IMR-90 (cell line): ENCODE measurements around the gene COL25A1. TPM values are rescaled to one million over a fixed set of nuclear protein-coding genes. Genes with fewer than 3 reads are reported as not detected.

ENCODE experiments used
- ATAC-seq: fragments of 200-7000 bp; cut with Tn5 transposase; 2 replicates; pipeline ENCODE4 v1.9.1; 2020; ENCODE audit warnings: low read depth, mild to moderate bottlenecking, moderate library complexity
- BruUV-seq: library from RNA; stranded (reverse); fragments of 400-500 nt; replicated peaks from 2 replicates; lab custom pipeline; 2021; lab: Mats Ljungman, UMichigan
- CTCF ChIA-PET: fragments of 300-600 bp; formaldehyde crosslinking; extraction: SDS; loops from one replicate; lab custom pipeline; 2021; ENCODE audit warnings: antibody characterized with exemption; lab: Yijun Ruan, JAX
- POLR2A ChIA-PET: fragments of 300-600 bp; sonication (Branson Sonifier 250); formaldehyde crosslinking; loops from one replicate; lab custom pipeline; 2022; ENCODE audit warnings: antibody characterized with exemption; ENCODE audit not compliant: unreplicated experiment; lab: Charles Lee
- DNase-seq: peaks from one replicate; pipeline ENCODE4 v3.0.0; 2013
- H2AFZ ChIP-seq: replicated peaks from 2 replicates; pipeline ENCODE3; 2013; ENCODE audit warnings: low read length, mild to moderate bottlenecking; ENCODE audit not compliant: poor library complexity
- H2AK5ac ChIP-seq: 2 replicates; pipeline ENCODE4 v1.6.1; 2013; ENCODE audit warnings: low read depth, low read length, inconsistent platforms
- H2AK9ac ChIP-seq: replicated peaks from 2 replicates; pipeline ENCODE3; 2013; ENCODE audit warnings: mild to moderate bottlenecking, low read depth, low read length, moderate library complexity; ENCODE audit not compliant: poor library complexity
- H2BK120ac ChIP-seq: 2 replicates; pipeline ENCODE4 v1.6.1; 2013; ENCODE audit warnings: low read depth, low read length, inconsistent platforms
- H2BK15ac ChIP-seq: 3 replicates; pipeline ENCODE4 v1.6.1; 2013; ENCODE audit warnings: low read depth, low read length, inconsistent platforms
- H2BK20ac ChIP-seq: 2 replicates; pipeline ENCODE4 v1.6.1; 2013; ENCODE audit warnings: low read depth, mild to moderate bottlenecking, inconsistent platforms, low read length, moderate library complexity
- H2BK5ac ChIP-seq: 2 replicates; pipeline ENCODE4 v1.6.1; 2013; ENCODE audit warnings: mild to moderate bottlenecking, low read depth, low read length, inconsistent platforms; ENCODE audit not compliant: poor library complexity, severe bottlenecking
- H3K14ac ChIP-seq: replicated peaks from 2 replicates; pipeline ENCODE4 v1.6.1; 2013; ENCODE audit warnings: low read depth, low read length, inconsistent platforms
- H3K18ac ChIP-seq: 2 replicates; pipeline ENCODE4 v1.6.1; 2013; ENCODE audit warnings: low read depth, low read length, control low read depth
- H3K23ac ChIP-seq: 2 replicates; pipeline ENCODE4 v1.6.1; 2013; ENCODE audit warnings: low read depth, low read length, inconsistent platforms
- H3K27ac ChIP-seq: 2 replicates; pipeline ENCODE4 v1.5.1; 2013; ENCODE audit warnings: mild to moderate bottlenecking, control low read depth, low read length; ENCODE audit not compliant: insufficient read depth
- H3K27me3 ChIP-seq: 2 replicates; pipeline ENCODE4 v1.6.1; 2013; ENCODE audit warnings: low read length; ENCODE audit not compliant: control insufficient read depth, insufficient read depth
- H3K36me3 ChIP-seq: 2 replicates; pipeline ENCODE4 v1.6.1; 2013; ENCODE audit warnings: low read length, mixed read lengths; ENCODE audit not compliant: control insufficient read depth, insufficient read depth
- H3K4ac ChIP-seq: 2 replicates; pipeline ENCODE4 v1.6.1; 2013; ENCODE audit warnings: low read depth, low read length, inconsistent platforms
- H3K4me1 ChIP-seq: 2 replicates; pipeline ENCODE4 v1.6.1; 2013; ENCODE audit warnings: low read length, mixed read lengths; ENCODE audit not compliant: control insufficient read depth, insufficient read depth
- H3K4me2 ChIP-seq: 2 replicates; pipeline ENCODE4 v1.6.1; 2013; ENCODE audit warnings: low read depth, mild to moderate bottlenecking, control low read depth, low read length, moderate library complexity
- H3K4me3 ChIP-seq: 2 replicates; pipeline ENCODE4 v1.5.1; 2013; ENCODE audit warnings: low read depth, mild to moderate bottlenecking, control low read depth, low read length, moderate library complexity; ENCODE audit not compliant: insufficient read depth
- H3K56ac ChIP-seq: 2 replicates; pipeline ENCODE4 v1.6.1; 2013; ENCODE audit warnings: low read length, inconsistent platforms; ENCODE audit not compliant: insufficient read depth; ENCODE audit errors: extremely low read depth
- H3K79me1 ChIP-seq, 2 experiments: 2 replicates each; pipeline ENCODE4 v1.6.1; 2013; ENCODE audit warnings: low read length in 2 of 2, inconsistent platforms in 1 of 2, low read depth in 1 of 2
- H3K9ac ChIP-seq: 2 replicates; pipeline ENCODE4 v1.6.1; 2013; ENCODE audit warnings: low read depth, low read length, control low read depth
- H3K9me1 ChIP-seq: 2 replicates; pipeline ENCODE4 v1.6.1; 2013; ENCODE audit warnings: low read length, inconsistent platforms; ENCODE audit not compliant: insufficient read depth
- H3K9me3 ChIP-seq: 2 replicates; pipeline ENCODE4 v1.6.1; 2013; ENCODE audit warnings: low read length; ENCODE audit not compliant: control insufficient read depth, insufficient read depth
- H4K20me1 ChIP-seq: 2 replicates; pipeline ENCODE4 v1.6.1; 2013; ENCODE audit warnings: low read length, inconsistent platforms; ENCODE audit not compliant: insufficient read depth
- H4K5ac ChIP-seq: 2 replicates; pipeline ENCODE4 v1.6.1; 2013; ENCODE audit warnings: mild to moderate bottlenecking, low read depth, low read length, control low read depth
- H4K8ac ChIP-seq, 2 experiments: 2 replicates each; pipeline ENCODE4 v1.6.1; 2013; ENCODE audit warnings: low read depth in 2 of 2, low read length in 2 of 2, control low read depth in 1 of 2, inconsistent platforms in 1 of 2
- H4K91ac ChIP-seq: 2 replicates; pipeline ENCODE4 v1.6.1; 2013; ENCODE audit warnings: low read depth, low read length, inconsistent platforms; ENCODE audit not compliant: insufficient read depth
- BHLHE40 ChIP-seq: fragments of 150-350 bp; IDR thresholded peaks from 2 replicates; pipeline ENCODE4 v1.6.1; 2016; ENCODE audit warnings: mild to moderate bottlenecking, low read depth, low read length
- CEBPB ChIP-seq: IDR thresholded peaks from 2 replicates; pipeline ENCODE4 v1.6.1; 2012; ENCODE audit warnings: low read depth, low read length, improper control_type of control experiment
- CHD1 ChIP-seq: IDR thresholded peaks from 2 replicates; pipeline ENCODE4 v1.6.1; 2012; ENCODE audit warnings: low read depth, low read length, improper control_type of control experiment
- FOS ChIP-seq: fragments of 150-350 bp; IDR thresholded peaks from 2 replicates; pipeline ENCODE4 v1.6.1; 2016; ENCODE audit warnings: low read depth, low read length
- MAFK ChIP-seq: IDR thresholded peaks from 2 replicates; pipeline ENCODE4 v1.6.1; 2012; ENCODE audit warnings: low read depth, low read length, improper control_type of control experiment
- MAZ ChIP-seq: IDR thresholded peaks from 2 replicates; pipeline ENCODE4 v1.6.1; 2012; ENCODE audit warnings: low read depth, mild to moderate bottlenecking, low read length, improper control_type of control experiment, moderate library complexity, borderline replicate concordance
- MXI1 ChIP-seq: IDR thresholded peaks from 2 replicates; pipeline ENCODE4 v1.6.1; 2012; ENCODE audit warnings: low read depth, mild to moderate bottlenecking, low read length, moderate library complexity, borderline replicate concordance
- NFE2L2 ChIP-seq: fragments of 150-350 bp; IDR thresholded peaks from 2 replicates; pipeline ENCODE4 v1.6.1; 2016; ENCODE audit warnings: low read depth, mild to moderate bottlenecking, low read length
- POLR2A ChIP-seq: IDR thresholded peaks from 2 replicates; pipeline ENCODE4 v1.6.1; 2012; ENCODE audit warnings: mild to moderate bottlenecking, low read depth, low read length
- RAD21 ChIP-seq: IDR thresholded peaks from 2 replicates; pipeline ENCODE4 v1.6.1; 2012; ENCODE audit warnings: low read length, improper control_type of control experiment
- RCOR1 ChIP-seq: IDR thresholded peaks from 2 replicates; pipeline ENCODE4 v1.6.1; 2012; ENCODE audit warnings: mild to moderate bottlenecking, low read length, improper control_type of control experiment; ENCODE audit not compliant: insufficient replicate concordance
- RFX5 ChIP-seq: IDR thresholded peaks from 2 replicates; pipeline ENCODE4 v1.8.0; 2012; ENCODE audit warnings: low read depth, mild to moderate bottlenecking, low read length, moderate library complexity
- SMC3 ChIP-seq: fragments of 150-350 bp; IDR thresholded peaks from 2 replicates; pipeline ENCODE4 v1.6.1; 2016; ENCODE audit warnings: low read depth, mild to moderate bottlenecking, antibody characterized with exemption, low read length, moderate library complexity
- WGBS, 2 experiments: methylation state at CpG; one replicate each; pipeline versions ENCODE4 v1.1.5 to v1.1.7; 2013; ENCODE audit warnings: missing lambda C conversion rate in 2 of 2; ENCODE audit not compliant: insufficient read length in 1 of 2; ENCODE audit errors: extremely low coverage in 2 of 2; 5-methylcytosine and 5-hydroxymethylcytosine counted together
- dilution Hi-C: fragments of 300-500 bp; cut with HindIII; formaldehyde crosslinking; loops from one replicate; pipeline ENCODE4 v1.14.3; 2018; ENCODE audit warnings: low sequenced_read_pairs; ENCODE audit not compliant: unreplicated experiment
- in situ Hi-C: fragments of 300-500 bp; cut with MboI; formaldehyde crosslinking; loops from 3 replicates; pipeline ENCODE4 v1.14.3; 2019; ENCODE audit warnings: low sequenced_read_pairs, inconsistent platforms, mixed read lengths
- intact Hi-C: fragments of 100-400 bp; cut with micrococcal nuclease; formaldehyde crosslinking; loops from 2 replicates; pipeline ENCODE4 v1.10.0; 2022
- polyA plus RNA-seq, 3 experiments: library from polyadenylated mRNA; depleted of rRNA; stranded (reverse); fragments of >200 nt; gene quantifications; 2 replicates each; pipeline ENCODE4 v1.2.3, GENCODE V29; 2012; ENCODE audit warnings: low replicate concordance in 1 of 3
- total RNA-seq: library from RNA; depleted of rRNA; stranded (reverse); fragments of >200 nt; gene quantifications from 2 replicates; pipeline ENCODE4 v1.2.3, GENCODE V29; 2012
- TF ChIP-seq, protein P1 (sequence below): fragments of 150-350 bp; IDR thresholded peaks from 2 replicates; pipeline ENCODE4 v1.6.1; 2017; ENCODE audit warnings: mild to moderate bottlenecking, antibody characterized with exemption, low read length, low read depth
- TF ChIP-seq, protein P2 (sequence below): conservative IDR thresholded peaks from 2 replicates; pipeline ENCODE4 v1.5.1; 2012; ENCODE audit warnings: mild to moderate bottlenecking, low read depth, low read length, improper control_type of control experiment
- TF ChIP-seq, protein P3 (sequence below): fragments of 150-350 bp; IDR thresholded peaks from 2 replicates; pipeline ENCODE4 v1.6.1; 2016; ENCODE audit warnings: low read depth, mild to moderate bottlenecking, low read length, moderate library complexity, borderline replicate concordance

The COL25A1 gene
- total and polyA plus RNA-seq, 2 of the 4 experiments (the other 2 are of a cell fraction), result under 0.01 to 0.05 TPM

DNA sequence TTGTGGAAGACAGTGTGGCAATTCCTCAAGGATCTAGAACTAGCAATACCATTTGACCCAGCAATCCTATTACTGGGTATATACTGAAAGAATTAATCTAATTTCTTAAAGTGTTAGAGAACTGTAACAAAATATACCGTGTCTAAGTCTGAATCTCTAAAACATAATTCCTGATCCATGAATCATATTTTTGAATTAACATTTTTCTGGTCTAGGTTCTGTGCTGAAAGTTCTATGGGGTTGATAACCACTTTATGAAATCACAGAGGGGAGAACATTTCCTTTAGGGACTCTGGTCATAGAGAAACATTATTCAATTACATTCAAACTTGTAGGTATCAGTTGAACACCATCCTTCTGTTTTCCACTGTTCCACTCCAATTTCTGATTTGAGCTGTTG is 447.7 kb downstream of the COL25A1 start:
- in situ Hi-C loops, result no loop called here
- CTCF ChIA-PET, result interaction anchor here (0.6 kb wide), 2 partner anchors 51 to 1142 kb away, joined by 3 read pairs; no protein-coding TSS in a partner anchor

More for the DNA sequence above, 447.7 kb downstream of the COL25A1 start:
- H3K4ac ChIP-seq, result no peak overlapping the region
- ATAC-seq (0 out of 2 replicates have a peak, but pooled peaks have one; percentile 27), DNase-seq (no peak)
- BruUV-seq, result no TSS peak
- no peaks in the 10 kb centered on the region for H3K9me3 ChIP-seq
- no peak overlapping the region for H2AK9ac ChIP-seq
- no peak overlapping the region for H3K23ac ChIP-seq
- dilution Hi-C loops, result no loop called here
- H3K56ac ChIP-seq, result no peak overlapping the region
- H2BK20ac ChIP-seq, result no peak overlapping the region
- no peak overlapping the region for H4K8ac ChIP-seq
- H3K36me3 ChIP-seq, result no peaks in the 10 kb centered on the region
- peaks cover 6% of the 10 kb centered on the region for H3K4me1 ChIP-seq
- no peak overlapping the region for H3K4me3 ChIP-seq
- no peak overlapping the region for H3K18ac ChIP-seq
- H3K14ac ChIP-seq, result no peak overlapping the region
- H3K27ac ChIP-seq, result no peak overlapping the region
- no peak overlapping the region for H2BK5ac ChIP-seq
- no peak for TF ChIP-seq RAD21
- TF ChIP-seq POLR2A, result no peak
- TF ChIP-seq MAFK, result no peak
- no peak for TF ChIP-seq NFE2L2
- TF ChIP-seq, protein P1, sequence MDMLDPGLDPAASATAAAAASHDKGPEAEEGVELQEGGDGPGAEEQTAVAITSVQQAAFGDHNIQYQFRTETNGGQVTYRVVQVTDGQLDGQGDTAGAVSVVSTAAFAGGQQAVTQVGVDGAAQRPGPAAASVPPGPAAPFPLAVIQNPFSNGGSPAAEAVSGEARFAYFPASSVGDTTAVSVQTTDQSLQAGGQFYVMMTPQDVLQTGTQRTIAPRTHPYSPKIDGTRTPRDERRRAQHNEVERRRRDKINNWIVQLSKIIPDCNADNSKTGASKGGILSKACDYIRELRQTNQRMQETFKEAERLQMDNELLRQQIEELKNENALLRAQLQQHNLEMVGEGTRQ, result no peak
- TF ChIP-seq CHD1, result no peak
- TF ChIP-seq RCOR1, result no peak
- TF ChIP-seq RFX5, result no peak
- no peak for TF ChIP-seq BHLHE40
- TF ChIP-seq, protein P2, sequence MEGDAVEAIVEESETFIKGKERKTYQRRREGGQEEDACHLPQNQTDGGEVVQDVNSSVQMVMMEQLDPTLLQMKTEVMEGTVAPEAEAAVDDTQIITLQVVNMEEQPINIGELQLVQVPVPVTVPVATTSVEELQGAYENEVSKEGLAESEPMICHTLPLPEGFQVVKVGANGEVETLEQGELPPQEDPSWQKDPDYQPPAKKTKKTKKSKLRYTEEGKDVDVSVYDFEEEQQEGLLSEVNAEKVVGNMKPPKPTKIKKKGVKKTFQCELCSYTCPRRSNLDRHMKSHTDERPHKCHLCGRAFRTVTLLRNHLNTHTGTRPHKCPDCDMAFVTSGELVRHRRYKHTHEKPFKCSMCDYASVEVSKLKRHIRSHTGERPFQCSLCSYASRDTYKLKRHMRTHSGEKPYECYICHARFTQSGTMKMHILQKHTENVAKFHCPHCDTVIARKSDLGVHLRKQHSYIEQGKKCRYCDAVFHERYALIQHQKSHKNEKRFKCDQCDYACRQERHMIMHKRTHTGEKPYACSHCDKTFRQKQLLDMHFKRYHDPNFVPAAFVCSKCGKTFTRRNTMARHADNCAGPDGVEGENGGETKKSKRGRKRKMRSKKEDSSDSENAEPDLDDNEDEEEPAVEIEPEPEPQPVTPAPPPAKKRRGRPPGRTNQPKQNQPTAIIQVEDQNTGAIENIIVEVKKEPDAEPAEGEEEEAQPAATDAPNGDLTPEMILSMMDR, result no peak
- no peak for TF ChIP-seq SMC3
- TF ChIP-seq, protein P3, sequence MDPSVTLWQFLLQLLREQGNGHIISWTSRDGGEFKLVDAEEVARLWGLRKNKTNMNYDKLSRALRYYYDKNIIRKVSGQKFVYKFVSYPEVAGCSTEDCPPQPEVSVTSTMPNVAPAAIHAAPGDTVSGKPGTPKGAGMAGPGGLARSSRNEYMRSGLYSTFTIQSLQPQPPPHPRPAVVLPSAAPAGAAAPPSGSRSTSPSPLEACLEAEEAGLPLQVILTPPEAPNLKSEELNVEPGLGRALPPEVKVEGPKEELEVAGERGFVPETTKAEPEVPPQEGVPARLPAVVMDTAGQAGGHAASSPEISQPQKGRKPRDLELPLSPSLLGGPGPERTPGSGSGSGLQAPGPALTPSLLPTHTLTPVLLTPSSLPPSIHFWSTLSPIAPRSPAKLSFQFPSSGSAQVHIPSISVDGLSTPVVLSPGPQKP, result no peak
- no peak for TF ChIP-seq MAZ
- TF ChIP-seq MXI1, result no peak
- TF ChIP-seq CEBPB, result no peak
- TF ChIP-seq FOS, result no peak
- no peak overlapping the region for H4K91ac ChIP-seq
- H3K9ac ChIP-seq, result no peak overlapping the region
- intact Hi-C loops, result no loop called here
- WGBS, 2 experiments, result no CpG with 5 or more reads among the region's 1 CpG
- no peak overlapping the region for H2AK5ac ChIP-seq
- H4K5ac ChIP-seq, result no peak overlapping the region
- no peak overlapping the region for H2AFZ ChIP-seq
- H3K9me1 ChIP-seq, result no peaks in the 10 kb centered on the region
- no peaks in the 10 kb centered on the region for H3K27me3 ChIP-seq
- POLR2A ChIA-PET, result no interaction called here
- no peak overlapping the region for H2BK120ac ChIP-seq
- no peak overlapping the region for H3K4me2 ChIP-seq
- no peaks in the 10 kb centered on the region for H3K79me1 ChIP-seq
- no peaks in the 10 kb centered on the region for H4K20me1 ChIP-seq
- H2BK15ac ChIP-seq, result no peak overlapping the region
